GM12878 (cell line): ENCODE measurements around the gene PPID. TPM values are rescaled to one million over a fixed set of nuclear protein-coding genes. Genes with fewer than 3 reads are reported as not detected.

ENCODE experiments used
- ATF7 ChIP-seq: fragments of 450-650 bp; IDR thresholded peaks from 2 replicates; pipeline ENCODE4 v1.6.1; 2016; ENCODE audit warnings: low read depth, mild to moderate bottlenecking
- BCLAF1 ChIP-seq: fragments of 450-650 bp; IDR thresholded peaks from 2 replicates; pipeline ENCODE4 v1.6.1; 2017; ENCODE audit warnings: antibody characterized with exemption, mild to moderate bottlenecking, moderate library complexity
- CTCF ChIP-seq, 3 experiments: IDR thresholded peaks in 2 of 3; conservative IDR thresholded peaks in 1 of 3; 2 replicates each; pipeline ENCODE4 v1.5.1; 2011; ENCODE audit warnings: low read depth in 3 of 3, low read length in 3 of 3, mild to moderate bottlenecking in 3 of 3, control low read depth in 2 of 3, moderate library complexity in 2 of 3, inconsistent platforms in 1 of 3, mixed read lengths in 1 of 3; ENCODE audit not compliant: control insufficient read depth in 2 of 3, insufficient read depth in 1 of 3; ENCODE audit errors: extremely low read depth in 1 of 3
- MLLT1 ChIP-seq: fragments of 450-650 bp; IDR thresholded peaks from 2 replicates; pipeline ENCODE4 v1.6.1; 2016; ENCODE audit warnings: mild to moderate bottlenecking
- SREBF1 ChIP-seq: IDR thresholded peaks from 2 replicates; pipeline ENCODE4 v1.6.1; 2012; ENCODE audit warnings: mild to moderate bottlenecking, low read length
- TARDBP ChIP-seq: IDR thresholded peaks from 2 replicates; pipeline ENCODE4 v1.6.1; 2016; ENCODE audit warnings: borderline replicate concordance
- ZNF592 ChIP-seq: fragments of 450-650 bp; IDR thresholded peaks from 2 replicates; pipeline ENCODE4 v1.6.1; 2017; ENCODE audit warnings: mild to moderate bottlenecking, moderate library complexity
- polyA plus RNA-seq, 11 experiments: library from polyadenylated mRNA; depleted of rRNA in 4 of 11; unstranded in 6 of 11; stranded (reverse) in 5 of 11; fragments of >200 nt; fragmentation: Nextera tagmentation in 4 of 11; fragmentation: Illumina TruSeq in 1 of 11; extraction: Ambion mirVana in 4 of 11; extraction: Trizol in 1 of 11; gene quantifications; 1 replicate in 1 of 11; 2 replicates in 10 of 11; pipeline versions ENCODE4 v1.2.1 to v1.2.3, GENCODE V29; 2011 to 2016; ENCODE audit warnings: inconsistent platforms in 2 of 11, missing spikeins in 2 of 11, low read depth in 1 of 11
- total RNA-seq, 4 experiments: library from RNA; depleted of rRNA in 3 of 4; stranded (reverse); fragments of >200 nt in 3 of 4; fragmentation: Illumina TruSeq in 1 of 4; extraction: Trizol in 1 of 4; gene quantifications; 2 replicates each; pipeline versions ENCODE4 v1.2.1 to v1.2.3, GENCODE V29; 2013 to 2021

PPID gene
- total and polyA plus RNA-seq, 10 of the 15 experiments (the other 5 are each of a cell fraction or from before 2014, with no cell fraction given), result 21.9 to 64.3 (median 39.5) TPM

GRCh38 chr4:158729716-158730559 lies 6.7 kb upstream of the PPID start (continued):
- 0 out of 2 replicates have a peak, but pooled peaks have one; percentile 5 for TF ChIP-seq ZNF592
- no peak for TF ChIP-seq TARDBP
- peak; percentile 81 to 97 (median 85) for TF ChIP-seq CTCF (IDR thresholded peaks at IDR 0.05 in 2 of 3, conservative IDR thresholded peaks at IDR 0.05 in 1 of 3; ENCODE audit: control insufficient read depth in 2 of 3, extremely low read depth in 1 of 3, insufficient read depth in 1 of 3, low read depth in 3 of 3, low read length in 3 of 3)
- TF ChIP-seq MLLT1, result no peak
- TF ChIP-seq SREBF1, result no peak
- TF ChIP-seq BCLAF1, result no peak
- TF ChIP-seq ATF7, result no peak
